RWPE2 (cell line): ENCODE results near the gene UBASH3A.

ENCODE experiments used
- ATAC-seq: fragments of 200-7000 bp; cut with Tn5 transposase; 3 replicates; pipeline ENCODE4 v1.9.1; 2021; ENCODE audit warnings: low read depth
- DNase-seq: peaks from one replicate; pipeline ENCODE4 v3.0.0-alpha.2; 2020; ENCODE audit warnings: low spot score
- H3K27ac ChIP-seq: fragments of 450-650 bp; 2 replicates; pipeline ENCODE4 v1.5.1; 2017; ENCODE audit warnings: mild to moderate bottlenecking; ENCODE audit not compliant: poor library complexity, severe bottlenecking
- H3K27me3 ChIP-seq: fragments of 250-450 bp; sonication (Bioruptor Pico); 2 replicates; pipeline ENCODE4 v1.5.1; 2021; ENCODE audit warnings: mild to moderate bottlenecking, moderate library complexity; ENCODE audit not compliant: insufficient read depth, poor library complexity, severe bottlenecking
- H3K36me3 ChIP-seq: fragments of 250-450 bp; sonication (Bioruptor Pico); 2 replicates; pipeline ENCODE4 v1.5.1; 2020; ENCODE audit warnings: low read depth, mild to moderate bottlenecking, moderate library complexity
- H3K4me1 ChIP-seq: fragments of 250-450 bp; sonication (Bioruptor Pico); 2 replicates; pipeline ENCODE4 v1.5.1; 2021; ENCODE audit warnings: mild to moderate bottlenecking, moderate library complexity; ENCODE audit not compliant: insufficient read depth, poor library complexity, severe bottlenecking
- H3K4me3 ChIP-seq: fragments of 250-450 bp; sonication (Bioruptor Pico); 2 replicates; pipeline ENCODE4 v1.5.1; 2021; ENCODE audit warnings: mild to moderate bottlenecking, moderate library complexity; ENCODE audit not compliant: severe bottlenecking
- H3K9me3 ChIP-seq: fragments of 250-450 bp; sonication (Bioruptor Pico); 2 replicates; pipeline ENCODE4 v1.5.1; 2021; ENCODE audit warnings: mild to moderate bottlenecking, moderate library complexity; ENCODE audit not compliant: severe bottlenecking
- CTCF ChIP-seq: fragments of 450-650 bp; IDR thresholded peaks from one replicate; pipeline ENCODE4 v1.5.1; 2017; ENCODE audit warnings: mild to moderate bottlenecking, moderate library complexity; ENCODE audit not compliant: poor library complexity, severe bottlenecking

Gene UBASH3A

GRCh38 chr21:42439284-42440186 is 35.8 kb downstream of the UBASH3A start:
- no peak for ATAC-seq
- Histone ChIP-seq H3K27ac (no peak overlapping the region), H3K9me3 (no peaks in the 10 kb centered on the region), H3K36me3 (no peaks in the 10 kb centered on the region), H3K4me3 (no peak overlapping the region), H3K4me1 (no peaks in the 10 kb centered on the region), H3K27me3 (no peaks in the 10 kb centered on the region)
- TF ChIP-seq CTCF, result no peak
- no peak for DNase-seq

- no peaks in the 10 kb centered on the region for H3K36me3 ChIP-seq
- TF ChIP-seq CTCF, result no peak
- no peak for ATAC-seq
Observed at GRCh38 chr21:42440187-42440792, 36.6 kb downstream of the UBASH3A start.

GRCh38 chr21:42441963-42442362 is 38.3 kb downstream of the UBASH3A start:
- H3K9me3 ChIP-seq, result no peaks in the 10 kb centered on the region
- ATAC-seq, result no peak
- no peak overlapping the region for H3K4me3 ChIP-seq
- no peaks in the 10 kb centered on the region for H3K27me3 ChIP-seq
- H3K27ac ChIP-seq, result no peak overlapping the region
- DNase-seq, result no peak
- no peaks in the 10 kb centered on the region for H3K4me1 ChIP-seq
- no peak for TF ChIP-seq CTCF
- H3K36me3 ChIP-seq, result no peaks in the 10 kb centered on the region

More at GRCh38 chr21:42440187-42440792, 36.6 kb downstream of the UBASH3A start:
- no peak for DNase-seq
- H3K4me1 ChIP-seq, result no peaks in the 10 kb centered on the region
- no peak overlapping the region for H3K4me3 ChIP-seq
- no peaks in the 10 kb centered on the region for H3K27me3 ChIP-seq
- H3K9me3 ChIP-seq, result no peaks in the 10 kb centered on the region
- H3K27ac ChIP-seq, result no peak overlapping the region

GRCh38 chr21:42443181-42443785 is 39.6 kb downstream of the UBASH3A start:
- Histone ChIP-seq H3K27me3 (no peaks in the 10 kb centered on the region), H3K36me3 (no peaks in the 10 kb centered on the region), H3K9me3 (no peaks in the 10 kb centered on the region), H3K4me3 (no peak overlapping the region), H3K4me1 (no peaks in the 10 kb centered on the region), H3K27ac (no peak overlapping the region)
- DNase-seq (no peak), ATAC-seq (no peak)
- no peak for TF ChIP-seq CTCF
